Mucosa of rectum (tissue), 2 donors: ENCODE data around the gene EZR.
"Not testable (repeated sequence)": the region's sequence is repeated elsewhere in the genome, so short reads cannot be mapped to it uniquely, and the experiment has no call there.

ENCODE experiments used
- H3K27ac ChIP-seq, 2 donors: one replicate each; pipeline ENCODE4 v1.7.0; 2013; ENCODE audit warnings: inconsistent platforms in 2 of 2, low read depth in 2 of 2, low read length in 2 of 2
- H3K27me3 ChIP-seq, 2 donors: one replicate each; pipeline ENCODE4 v1.7.0; 2013; ENCODE audit warnings: low read length in 2 of 2; ENCODE audit not compliant: control insufficient read depth in 2 of 2, insufficient read depth in 2 of 2
- H3K36me3 ChIP-seq, 2 donors: one replicate each; pipeline ENCODE4 v1.7.0; 2013; ENCODE audit warnings: low read length in 2 of 2; ENCODE audit not compliant: control insufficient read depth in 2 of 2, insufficient read depth in 2 of 2
- H3K4me1 ChIP-seq, 2 donors: one replicate each; pipeline ENCODE4 v1.7.0; 2013; ENCODE audit warnings: low read length in 2 of 2, mild to moderate bottlenecking in 1 of 2; ENCODE audit not compliant: control insufficient read depth in 2 of 2, insufficient read depth in 2 of 2
- H3K4me3 ChIP-seq, 2 donors: one replicate each; pipeline ENCODE4 v1.7.0; 2013; ENCODE audit warnings: low read length in 2 of 2
- H3K9ac ChIP-seq, 2 donors: one replicate each; pipeline ENCODE4 v1.7.0; 2013; ENCODE audit warnings: low read length in 2 of 2, low read depth in 1 of 2, mild to moderate bottlenecking in 1 of 2
- H3K9me3 ChIP-seq, 2 donors: one replicate each; pipeline ENCODE4 v1.7.0; 2013; ENCODE audit warnings: low read length in 2 of 2; ENCODE audit not compliant: control insufficient read depth in 2 of 2
- donor health status: healthy.
- donor health status: Normal muscosa, but diverticular disease.

Gene EZR

DNA sequence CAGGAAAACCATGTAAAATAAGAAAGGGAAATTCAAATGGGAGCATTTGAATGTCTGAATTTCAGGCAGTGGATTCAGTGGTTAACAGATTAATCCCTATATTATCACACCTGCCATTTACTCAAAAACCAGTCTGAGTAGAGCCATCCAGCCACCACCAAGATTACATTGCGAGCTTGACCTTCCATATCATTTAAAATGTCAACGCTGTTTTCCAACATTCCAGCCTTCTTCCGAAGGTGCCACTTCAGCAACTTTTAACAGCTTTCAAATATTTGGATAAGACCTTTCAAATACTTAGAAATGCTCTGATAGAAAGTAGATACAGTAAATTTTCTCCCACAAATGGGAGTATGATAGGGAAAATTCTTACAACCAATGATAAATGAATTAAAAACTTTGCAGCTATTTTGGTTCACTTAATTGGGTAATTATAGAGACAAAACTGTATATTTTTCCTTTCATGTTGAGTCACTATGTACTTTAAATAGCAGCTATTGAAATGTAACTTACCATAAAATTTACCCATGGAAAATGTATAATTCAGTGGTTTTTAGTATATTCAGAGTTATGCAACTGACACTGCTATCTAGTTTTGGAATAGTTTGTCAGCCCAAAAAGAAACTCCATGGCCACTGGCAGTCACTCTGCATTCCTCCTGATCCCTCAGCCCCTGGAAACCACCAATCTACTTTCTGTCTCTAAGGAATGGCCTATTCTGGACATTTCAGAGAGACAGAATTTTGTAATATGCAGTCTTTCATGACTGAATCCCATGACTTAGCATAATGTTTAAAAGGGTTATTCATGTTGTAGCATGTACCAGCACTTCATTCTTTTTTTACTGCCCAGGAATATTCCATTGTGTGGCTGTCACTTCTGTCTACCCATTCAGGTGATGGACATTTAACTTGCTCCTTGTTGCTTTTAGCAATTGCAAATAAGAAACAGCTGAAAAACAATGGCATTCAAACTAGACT, 21.5 kb downstream of the EZR start:
- Histone ChIP-seq H3K4me1 (peaks cover 55 to 78% of the 10 kb centered on the region in 2 donors), H3K36me3 (peaks cover 0 to 2% of the 10 kb centered on the region in 2 donors), H3K9me3 (no peaks in the 10 kb centered on the region), H3K27ac (peak overlapping the region; percentile 25 to 64), H3K4me3 (no peak overlapping the region), H3K9ac (peak overlapping the region; percentile 24), H3K27me3 (no peaks in the 10 kb centered on the region)

DNA sequence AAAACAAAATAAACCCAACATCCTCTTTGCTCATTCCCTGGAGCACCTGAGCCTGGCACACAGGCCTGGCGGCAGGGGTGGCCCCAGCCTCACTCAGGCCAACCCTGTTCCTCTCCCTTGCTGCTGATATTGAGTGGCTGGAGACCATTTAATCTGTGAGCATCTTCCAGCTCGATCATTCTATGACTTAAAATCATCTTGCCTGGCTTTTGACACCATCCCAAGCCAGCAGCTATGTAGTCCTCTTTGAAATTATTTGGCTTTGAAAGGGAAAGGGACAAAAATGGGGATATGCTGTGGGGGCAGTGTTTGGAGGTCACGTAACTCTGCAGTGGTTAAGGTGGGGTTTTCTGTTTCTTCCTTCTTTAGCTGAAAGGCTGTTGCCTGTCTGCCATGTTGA, 22.8 kb downstream of the EZR start:
- H3K4me1 ChIP-seq = peaks cover 46 to 69% of the 10 kb centered on the region in 2 donors
- H3K27ac ChIP-seq = peak overlapping the region in 1 of 2 donors; percentile 64
- peaks cover 0 to 2% of the 10 kb centered on the region in 2 donors for H3K36me3 ChIP-seq
- H3K27me3 ChIP-seq = no peaks in the 10 kb centered on the region
- H3K9ac ChIP-seq = no peak overlapping the region
- no peaks in the 10 kb centered on the region for H3K9me3 ChIP-seq
- H3K4me3 ChIP-seq = no peak overlapping the region

DNA sequence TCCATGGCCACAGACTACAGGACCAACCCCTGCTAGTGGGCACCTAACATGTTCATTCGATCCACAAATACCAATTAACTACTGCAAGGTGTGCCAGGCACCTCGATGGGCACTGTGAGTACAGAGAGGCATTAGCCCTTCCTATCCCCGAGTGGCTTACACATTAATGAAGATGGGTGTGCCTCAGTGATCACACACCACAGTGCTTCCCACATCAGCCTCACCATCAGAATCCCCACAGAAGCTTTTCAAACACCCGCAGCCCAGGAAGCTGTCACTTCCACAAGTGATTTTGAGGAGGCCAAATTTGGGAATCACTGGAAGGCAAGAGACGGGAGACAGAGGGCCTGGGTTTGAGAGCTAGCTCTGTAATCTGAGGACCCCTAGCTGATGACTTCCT, 23.7 kb downstream of the EZR start:
- Histone ChIP-seq H3K4me1 (peaks cover 38 to 60% of the 10 kb centered on the region in 2 donors), H3K9me3 (no peaks in the 10 kb centered on the region), H3K27ac (peak overlapping the region in 1 of 2 donors; percentile 38), H3K9ac (peak overlapping the region in 1 of 2 donors; percentile 2), H3K36me3 (peaks cover 0 to 2% of the 10 kb centered on the region in 2 donors), H3K27me3 (no peaks in the 10 kb centered on the region), H3K4me3 (no peak overlapping the region)

DNA sequence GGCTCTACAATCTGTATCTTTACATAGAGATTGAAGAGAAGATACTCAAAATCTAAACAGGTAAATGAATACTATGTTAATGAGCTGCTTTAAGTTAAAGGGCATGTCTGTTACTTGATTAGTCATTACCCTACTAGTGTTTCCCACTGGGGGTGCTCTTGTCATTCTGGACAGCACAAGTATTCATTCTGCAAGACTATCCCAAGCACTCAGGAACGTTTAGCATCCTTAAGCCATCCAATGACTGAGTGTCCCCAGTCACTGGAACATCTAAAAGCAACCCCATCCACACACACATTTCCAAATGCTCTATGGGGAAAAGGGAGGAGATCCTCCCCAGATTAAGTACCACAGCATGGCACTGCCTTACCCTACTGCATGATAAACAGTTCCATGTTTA, 25.7 kb downstream of the EZR start:
- no peak overlapping the region for H3K27ac ChIP-seq
- H3K9ac ChIP-seq = no peak overlapping the region
- no peaks in the 10 kb centered on the region for H3K27me3 ChIP-seq
- H3K36me3 ChIP-seq = peaks cover 6 to 13% of the 10 kb centered on the region in 2 donors
- no peak overlapping the region for H3K4me3 ChIP-seq
- peaks cover 21 to 39% of the 10 kb centered on the region in 2 donors for H3K4me1 ChIP-seq
- H3K9me3 ChIP-seq = no peaks in the 10 kb centered on the region

DNA sequence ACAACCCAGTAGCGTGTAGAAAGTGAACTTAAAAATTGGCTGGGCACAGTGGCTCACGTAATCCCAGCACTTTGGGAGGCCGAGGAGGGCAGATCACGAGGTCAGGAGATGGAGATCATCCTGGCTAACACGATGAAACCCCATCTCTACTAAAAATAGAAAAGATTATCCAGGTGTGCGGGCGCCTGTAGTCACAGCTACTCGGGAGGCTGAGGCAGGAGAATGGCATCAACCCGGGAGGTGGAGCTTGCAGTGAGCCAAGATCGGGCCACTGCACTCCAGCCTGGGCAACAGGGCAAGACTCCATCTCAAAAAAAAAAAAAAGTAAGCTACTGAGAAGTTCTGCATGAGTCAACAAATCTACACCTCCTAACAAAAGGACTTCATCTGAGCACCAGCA, 26.7 kb downstream of the EZR start:
- not testable (repeated sequence) for H3K27me3 ChIP-seq, H3K9ac ChIP-seq, H3K27ac ChIP-seq, H3K9me3 ChIP-seq, H3K4me3 ChIP-seq
- Histone ChIP-seq H3K36me3 (peaks cover 14 to 22% of the 10 kb centered on the region in 2 donors), H3K4me1 (peaks cover 16 to 35% of the 10 kb centered on the region in 2 donors)

DNA sequence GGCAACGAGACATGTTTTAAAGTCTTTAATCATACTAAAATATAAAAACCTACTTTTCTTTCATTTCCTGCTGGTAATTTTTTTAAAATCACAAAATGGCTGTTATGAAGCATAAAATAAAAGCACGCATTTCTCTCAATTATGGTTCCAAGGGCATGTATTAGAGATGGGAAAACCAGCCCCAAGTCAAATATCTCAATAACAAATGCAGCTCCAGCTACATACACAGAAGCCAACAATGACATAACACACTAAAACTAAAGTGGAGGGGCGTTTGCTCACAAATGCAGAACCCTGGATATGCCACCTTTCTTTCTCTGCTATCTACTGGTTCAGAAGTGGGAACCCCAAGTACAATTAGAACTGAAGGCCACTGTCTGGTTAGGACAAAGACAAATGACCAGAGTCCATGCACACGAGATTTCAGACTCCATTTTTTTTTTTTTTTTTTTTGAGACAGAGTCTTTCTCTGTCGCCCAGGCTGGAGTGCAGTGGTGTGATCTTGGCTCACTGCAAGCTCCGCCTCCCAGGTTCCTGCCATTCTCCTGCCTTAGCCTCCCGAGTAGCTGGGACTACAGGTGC, 27.8 kb downstream of the EZR start:
- H3K27ac ChIP-seq = no peak overlapping the region
- no peaks in the 10 kb centered on the region for H3K27me3 ChIP-seq
- H3K9ac ChIP-seq = no peak overlapping the region
- H3K4me1 ChIP-seq = peaks cover 13 to 30% of the 10 kb centered on the region in 2 donors
- no peaks in the 10 kb centered on the region for H3K9me3 ChIP-seq
- no peak overlapping the region for H3K4me3 ChIP-seq
- peaks cover 21 to 30% of the 10 kb centered on the region in 2 donors for H3K36me3 ChIP-seq

DNA sequence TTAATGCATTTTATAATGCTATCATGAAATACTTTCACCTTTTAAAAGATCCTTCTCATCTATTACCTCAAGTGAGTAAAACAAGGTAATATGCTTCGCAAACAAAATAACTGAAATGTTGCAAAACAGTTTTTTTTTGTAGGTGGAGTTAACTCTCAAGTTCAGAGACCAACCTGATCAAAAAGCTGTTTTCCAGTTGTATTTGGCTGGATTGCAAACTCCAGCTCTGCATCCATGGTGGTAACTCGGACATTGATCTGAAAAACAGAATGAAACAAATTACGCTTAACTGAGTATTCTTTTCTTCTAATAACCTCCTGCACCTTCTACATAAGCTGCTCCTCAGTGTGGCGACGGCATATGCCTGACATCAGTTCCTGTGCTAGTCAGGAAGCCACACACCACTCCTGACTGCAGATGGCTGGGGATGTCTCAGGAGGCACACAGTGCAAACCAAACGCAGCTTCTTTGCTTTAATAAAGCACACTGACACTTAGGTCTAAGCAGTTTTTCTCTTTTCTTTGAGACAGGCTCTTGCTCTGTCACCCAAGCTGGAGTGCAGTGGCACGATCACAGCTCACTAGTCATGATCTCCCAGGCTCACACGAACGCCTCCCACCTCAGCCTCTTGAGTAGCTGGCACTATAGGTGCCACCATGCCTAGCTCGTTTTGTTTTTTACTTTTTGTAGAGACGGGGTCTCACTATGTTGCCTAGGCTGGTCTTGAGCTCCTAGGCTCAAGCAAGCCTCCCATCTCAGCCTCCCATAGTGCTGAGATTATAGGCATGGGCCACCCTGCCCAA, 29.9 kb downstream of the EZR start:
- Histone ChIP-seq H3K27me3 (no peaks in the 10 kb centered on the region), H3K4me3 (no peak overlapping the region), H3K36me3 (peaks cover 34 to 49% of the 10 kb centered on the region in 2 donors), H3K27ac (peak overlapping the region in 1 of 2 donors; percentile 33), H3K9ac (no peak overlapping the region), H3K9me3 (no peaks in the 10 kb centered on the region), H3K4me1 (peaks cover 2 to 15% of the 10 kb centered on the region in 2 donors)

DNA sequence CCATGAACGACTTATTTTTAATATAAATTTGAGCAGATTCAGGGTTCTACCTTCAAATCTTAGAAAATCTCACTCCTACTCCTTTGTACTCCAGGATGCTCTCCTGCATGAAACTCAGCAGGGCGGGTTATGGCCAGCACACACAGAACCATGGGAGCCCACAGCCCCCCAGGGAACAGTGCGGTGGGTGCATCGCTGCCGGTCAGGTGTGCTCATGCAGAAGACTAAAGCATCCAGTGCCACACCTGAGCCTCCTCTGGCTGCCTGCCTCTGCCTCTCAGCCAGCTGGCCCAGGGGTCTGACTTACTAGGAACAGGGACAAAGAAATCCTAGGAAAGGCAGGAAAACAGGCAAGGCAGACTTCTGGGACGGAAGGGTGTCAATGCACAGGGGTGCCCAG, 31.8 kb downstream of the EZR start:
- Histone ChIP-seq H3K36me3 (peaks cover 54 to 68% of the 10 kb centered on the region in 2 donors), H3K27ac (peak overlapping the region; percentile 62 to 73)

DNA sequence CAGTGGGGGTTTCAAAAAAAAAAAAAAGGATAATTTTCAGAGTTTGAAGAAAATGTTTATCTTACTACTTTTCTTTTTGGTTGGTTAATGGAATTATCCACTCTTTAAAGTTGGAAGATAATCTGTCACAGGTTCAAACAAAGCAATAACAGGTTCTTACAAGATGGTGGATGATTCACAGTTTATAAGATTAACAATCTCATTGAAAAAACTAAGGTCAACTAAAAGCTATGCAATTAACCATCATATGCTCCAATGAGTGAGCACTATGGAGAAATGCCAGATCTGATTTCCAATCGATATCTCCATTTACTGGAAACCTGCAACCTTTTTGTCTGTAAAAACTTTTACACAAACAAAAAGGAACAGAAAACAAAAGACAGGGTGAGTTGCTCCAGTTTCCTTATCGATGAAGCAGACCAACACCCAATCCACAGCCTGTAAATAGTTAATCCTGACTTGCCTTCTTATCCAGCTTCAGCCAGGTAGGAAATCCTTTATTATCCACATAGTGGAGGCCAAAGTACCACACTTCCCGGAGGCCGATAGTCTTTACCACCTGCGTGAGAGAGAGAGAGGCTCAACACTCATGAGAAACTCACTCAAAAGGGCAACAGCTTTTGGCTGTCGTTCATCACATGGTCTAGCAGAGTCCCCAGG, 32.4 kb downstream of the EZR start:
- H3K4me1 ChIP-seq = peaks cover 9 to 17% of the 10 kb centered on the region in 2 donors

More for the DNA sequence above, 31.8 kb downstream of the EZR start:
- Histone ChIP-seq H3K9me3 (no peaks in the 10 kb centered on the region), H3K27me3 (no peaks in the 10 kb centered on the region), H3K9ac (no peak overlapping the region), H3K4me1 (peaks cover 5 to 11% of the 10 kb centered on the region in 2 donors), H3K4me3 (peak overlapping the region in 1 of 2 donors; percentile 3)

More for the DNA sequence above, 32.4 kb downstream of the EZR start:
- Histone ChIP-seq H3K4me3 (no peak overlapping the region), H3K27ac (peak overlapping the region; percentile 62 to 73), H3K36me3 (peaks cover 60 to 75% of the 10 kb centered on the region in 2 donors), H3K9ac (peak overlapping the region in 1 of 2 donors; percentile 30), H3K27me3 (no peaks in the 10 kb centered on the region), H3K9me3 (no peaks in the 10 kb centered on the region)
